ENCODE results near the gene CCDC82.

DNA sequence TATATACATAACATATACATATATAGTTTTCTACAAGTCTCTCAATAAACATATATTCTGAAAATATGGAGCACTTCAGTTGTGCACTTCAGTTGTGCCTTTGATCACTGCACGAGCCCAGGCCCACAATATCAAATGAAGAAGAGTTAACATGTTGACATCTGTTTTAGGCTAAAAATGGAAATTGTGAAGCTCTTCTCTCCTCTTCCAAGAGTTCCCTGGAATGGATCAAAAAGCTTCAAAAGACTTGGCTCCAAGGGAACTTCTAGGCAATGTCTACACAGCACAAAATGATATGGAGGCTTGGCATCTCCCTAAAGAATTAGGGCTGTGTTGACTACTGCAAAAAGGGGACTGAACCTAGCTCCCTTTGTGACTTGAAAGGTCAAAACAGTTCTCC is 83.6 kb downstream of the CCDC82 start:
- TF ChIP-seq, protein P1, sequence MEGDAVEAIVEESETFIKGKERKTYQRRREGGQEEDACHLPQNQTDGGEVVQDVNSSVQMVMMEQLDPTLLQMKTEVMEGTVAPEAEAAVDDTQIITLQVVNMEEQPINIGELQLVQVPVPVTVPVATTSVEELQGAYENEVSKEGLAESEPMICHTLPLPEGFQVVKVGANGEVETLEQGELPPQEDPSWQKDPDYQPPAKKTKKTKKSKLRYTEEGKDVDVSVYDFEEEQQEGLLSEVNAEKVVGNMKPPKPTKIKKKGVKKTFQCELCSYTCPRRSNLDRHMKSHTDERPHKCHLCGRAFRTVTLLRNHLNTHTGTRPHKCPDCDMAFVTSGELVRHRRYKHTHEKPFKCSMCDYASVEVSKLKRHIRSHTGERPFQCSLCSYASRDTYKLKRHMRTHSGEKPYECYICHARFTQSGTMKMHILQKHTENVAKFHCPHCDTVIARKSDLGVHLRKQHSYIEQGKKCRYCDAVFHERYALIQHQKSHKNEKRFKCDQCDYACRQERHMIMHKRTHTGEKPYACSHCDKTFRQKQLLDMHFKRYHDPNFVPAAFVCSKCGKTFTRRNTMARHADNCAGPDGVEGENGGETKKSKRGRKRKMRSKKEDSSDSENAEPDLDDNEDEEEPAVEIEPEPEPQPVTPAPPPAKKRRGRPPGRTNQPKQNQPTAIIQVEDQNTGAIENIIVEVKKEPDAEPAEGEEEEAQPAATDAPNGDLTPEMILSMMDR (conservative IDR thresholded peaks at IDR 0.05; ENCODE audit: low read depth, low read length), result no peak
- TF ChIP-seq POLR2A (IDR thresholded peaks at IDR 0.05; ENCODE audit: low read depth, low read length), result no peak
- TF ChIP-seq CEBPB (IDR thresholded peaks at IDR 0.05; ENCODE audit: low read depth, low read length), result no peak
- TF ChIP-seq RAD21 (IDR thresholded peaks at IDR 0.05; ENCODE audit: low read length), result no peak
- TF ChIP-seq, protein P2, sequence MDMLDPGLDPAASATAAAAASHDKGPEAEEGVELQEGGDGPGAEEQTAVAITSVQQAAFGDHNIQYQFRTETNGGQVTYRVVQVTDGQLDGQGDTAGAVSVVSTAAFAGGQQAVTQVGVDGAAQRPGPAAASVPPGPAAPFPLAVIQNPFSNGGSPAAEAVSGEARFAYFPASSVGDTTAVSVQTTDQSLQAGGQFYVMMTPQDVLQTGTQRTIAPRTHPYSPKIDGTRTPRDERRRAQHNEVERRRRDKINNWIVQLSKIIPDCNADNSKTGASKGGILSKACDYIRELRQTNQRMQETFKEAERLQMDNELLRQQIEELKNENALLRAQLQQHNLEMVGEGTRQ (IDR thresholded peaks at IDR 0.05; ENCODE audit: low read depth, low read length), result no peak
- no peak for TF ChIP-seq MXI1 (IDR thresholded peaks at IDR 0.05; ENCODE audit: borderline replicate concordance, low read depth, low read length)
- TF ChIP-seq RCOR1 (IDR thresholded peaks at IDR 0.05; ENCODE audit: insufficient replicate concordance, low read length), result no peak
- TF ChIP-seq SMC3 (IDR thresholded peaks at IDR 0.05; ENCODE audit: low read depth, low read length), result no peak
- TF ChIP-seq RFX5 (IDR thresholded peaks at IDR 0.05; ENCODE audit: low read depth, low read length), result no peak

Measured in IMR-90 (cell line).